MM.1S (cell line): ENCODE results near the gene SEC16B.

Experiments
- CTCF ChIP-seq: fragments of 300-600 bp; sonication (generic); IDR thresholded peaks from 2 replicates; pipeline ENCODE4 v1.5.1; 2016; ENCODE audit warnings: antibody characterized with exemption, low read length, mixed read lengths
- EZH2 ChIP-seq: fragments of 300-600 bp; sonication (generic); optimal IDR thresholded peaks from 2 replicates; pipeline ENCODE3; 2017; ENCODE audit warnings: low read depth, mild to moderate bottlenecking, antibody characterized with exemption, low read length, mixed read lengths
- EZH2phosphoT487 ChIP-seq: fragments of 300-600 bp; sonication (generic); IDR thresholded peaks from 2 replicates; pipeline ENCODE4 v1.6.1; 2018; ENCODE audit warnings: antibody characterized with exemption, low read length

- TF ChIP-seq EZH2, result no peak
- no peak for TF ChIP-seq CTCF
- no peak for TF ChIP-seq EZH2phosphoT487
These were observed 25.6 kb downstream of the SEC16B start for GRCh38 chr1:177944016-177944949.
